HFFc6 (cell line): ENCODE results near the gene PTPRN2. TPM values are rescaled to one million over a fixed set of nuclear protein-coding genes. Genes with fewer than 3 reads are reported as not detected.
"Not testable (repeated sequence)": the region's sequence is repeated elsewhere in the genome, so short reads cannot be mapped to it uniquely, and the experiment has no call there.

ENCODE experiments used
- DNase-seq: peaks from one replicate; pipeline ENCODE4 v3.0.0-alpha.2; 2018
- H3K27ac Mint-ChIP-seq: 2 replicates; pipeline ENCODE4 v1.8.0; 2020; ENCODE audit warnings: mild to moderate bottlenecking, mixed read lengths
- H3K27me3 Mint-ChIP-seq: 2 replicates; pipeline ENCODE4 v1.8.0; 2021; ENCODE audit warnings: mild to moderate bottlenecking, moderate library complexity, mixed read lengths; ENCODE audit not compliant: insufficient read depth
- H3K36me3 Mint-ChIP-seq: 2 replicates; pipeline ENCODE4 v1.8.0; 2021; ENCODE audit warnings: low read depth, mixed read lengths
- H3K4me1 Mint-ChIP-seq: 2 replicates; pipeline ENCODE4 v1.8.0; 2020; ENCODE audit warnings: low read depth, mixed read lengths
- H3K4me3 Mint-ChIP-seq: 2 replicates; pipeline ENCODE4 v1.8.0; 2020; ENCODE audit warnings: mild to moderate bottlenecking, moderate library complexity, mixed read lengths
- H3K9me3 Mint-ChIP-seq: 2 replicates; pipeline ENCODE4 v1.8.0; 2020; ENCODE audit warnings: mild to moderate bottlenecking, mixed read lengths
- CTCF ChIP-seq: fragments of 200-600 bp; sonication (generic); IDR thresholded peaks from 2 replicates; pipeline ENCODE4 v1.5.0; 2021; ENCODE audit warnings: antibody characterized with exemption, mild to moderate bottlenecking
- total RNA-seq, 6 experiments: library from RNA; stranded (reverse); fragmentation: NEBNext Ultra II Directional; extraction: Animal tissue kit (Norgen Biotek cat#: 25700); gene quantifications; 2 replicates in 1 of 6; 3 replicates in 5 of 6; pipeline ENCODE4 v1.2.3, GENCODE V29; 2021

Gene PTPRN2
- total RNA-seq, 6 experiments from 2014 or later, result 0.05 to 0.27 (median 0.23) TPM

DNA sequence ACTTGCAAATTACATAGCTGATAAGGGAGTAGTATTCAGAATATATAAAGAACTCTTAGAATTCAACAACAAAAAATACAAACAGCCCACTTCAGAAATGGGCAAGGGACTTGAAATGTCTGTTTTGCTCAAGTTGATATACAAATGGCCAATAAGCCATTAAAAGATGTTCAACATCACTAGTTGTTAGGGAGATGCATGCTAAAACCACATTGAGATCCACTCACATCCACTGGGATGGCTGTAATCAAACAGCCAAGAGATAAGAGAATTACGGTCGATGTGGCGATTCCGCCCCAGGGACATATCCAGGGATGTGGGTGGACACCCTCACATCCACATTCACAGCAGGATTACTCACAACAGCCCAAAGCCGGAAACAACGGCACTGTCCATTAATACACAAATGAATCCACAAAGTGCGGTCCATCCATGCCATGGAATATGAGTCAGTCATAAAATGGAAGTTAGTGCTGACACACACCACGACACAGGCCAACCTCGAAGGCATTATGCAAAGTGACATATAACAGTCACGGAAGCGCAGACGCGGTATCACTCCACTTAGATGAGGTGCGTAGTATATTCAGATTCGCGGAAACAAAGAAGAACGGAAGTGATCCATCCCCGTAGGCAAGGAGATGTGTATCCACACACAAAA is 1023.0 kb downstream of the PTPRN2 start:
- Mint-ChIP-seq H3K4me1 (peaks cover 24% of the 10 kb centered on the region), H3K27me3 (peaks cover 13% of the 10 kb centered on the region), H3K9me3 (peaks cover 11% of the 10 kb centered on the region; the same call in 1 of the 2 replicates), H3K4me3 (no peak overlapping the region), H3K27ac (no peak overlapping the region), H3K36me3 (no peaks in the 10 kb centered on the region; the same call in 1 of the 2 replicates)
- no peak for TF ChIP-seq CTCF
- DNase-seq, result no peak

DNA sequence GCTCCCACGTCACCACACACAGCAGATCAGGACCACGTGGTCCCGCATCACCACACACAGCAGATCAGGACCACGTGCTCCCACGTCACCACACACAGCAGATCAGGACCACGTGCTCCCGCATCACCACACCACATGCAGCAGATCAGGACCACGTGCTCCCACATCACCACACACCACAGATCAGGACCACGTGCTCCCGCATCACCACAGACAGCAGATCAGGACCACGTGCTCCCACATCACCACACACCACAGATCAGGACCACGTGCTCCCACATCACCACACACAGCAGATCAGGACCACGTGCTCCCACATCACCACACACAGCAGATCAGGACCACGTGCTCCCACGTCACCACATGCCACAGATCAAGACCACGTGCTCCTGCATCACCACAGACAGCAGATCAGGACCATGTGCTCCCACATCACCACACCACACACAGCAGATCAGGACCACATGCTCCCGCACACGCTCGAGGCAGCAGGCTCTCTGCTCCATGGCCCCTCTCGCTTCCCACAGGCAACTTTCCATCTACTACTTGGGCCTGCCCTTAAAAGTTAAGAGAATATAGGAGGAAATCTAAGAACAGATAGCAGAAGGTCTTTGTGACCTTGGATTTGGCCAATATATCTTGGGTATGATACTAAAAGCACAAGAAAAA is 1024.0 kb downstream of the PTPRN2 start:
- H3K27ac Mint-ChIP-seq, H3K27me3 Mint-ChIP-seq, H3K4me3 Mint-ChIP-seq, DNase-seq, H3K36me3 Mint-ChIP-seq: not testable (repeated sequence)
- H3K4me1 Mint-ChIP-seq, result peaks cover 13% of the 10 kb centered on the region
- H3K9me3 Mint-ChIP-seq, result peaks cover 14% of the 10 kb centered on the region; the same call in 1 of the 2 replicates

GRCh38 chr7:157562522-157563398 is 1024.9 kb downstream of the PTPRN2 start:
- not testable (repeated sequence) for DNase-seq, H3K27me3 Mint-ChIP-seq, H3K4me1 Mint-ChIP-seq, H3K4me3 Mint-ChIP-seq, H3K27ac Mint-ChIP-seq, H3K36me3 Mint-ChIP-seq
- peaks cover 15% of the 10 kb centered on the region; the same call in 1 of the 2 replicates for H3K9me3 Mint-ChIP-seq

GRCh38 chr7:157561816-157562410 is 1025.7 kb downstream of the PTPRN2 start:
- peaks cover 3% of the 10 kb centered on the region; the same call in 1 of the 2 replicates for H3K27me3 Mint-ChIP-seq
- H3K36me3 Mint-ChIP-seq, result no peaks in the 10 kb centered on the region; the same call in 1 of the 2 replicates
- no peak overlapping the region for H3K27ac Mint-ChIP-seq
- DNase-seq, result no peak
- H3K9me3 Mint-ChIP-seq, result peaks cover 15% of the 10 kb centered on the region; the same call in 1 of the 2 replicates
- H3K4me1 Mint-ChIP-seq, result peaks cover 5% of the 10 kb centered on the region; the same call in 1 of the 2 replicates
- TF ChIP-seq CTCF, result no peak
- H3K4me3 Mint-ChIP-seq, result no peak overlapping the region

- H3K27ac Mint-ChIP-seq, result no peak overlapping the region
- TF ChIP-seq CTCF, result no peak
- no peaks in the 10 kb centered on the region; the same call in 1 of the 2 replicates for H3K36me3 Mint-ChIP-seq
- peaks cover 3% of the 10 kb centered on the region; the same call in 1 of the 2 replicates for H3K27me3 Mint-ChIP-seq
- H3K4me3 Mint-ChIP-seq, result no peak overlapping the region
- H3K4me1 Mint-ChIP-seq, result peaks cover 5% of the 10 kb centered on the region; the same call in 1 of the 2 replicates
- H3K9me3 Mint-ChIP-seq, result peaks cover 15% of the 10 kb centered on the region; the same call in 1 of the 2 replicates
- no peak for DNase-seq
Observed at GRCh38 chr7:157561523-157561785, 1026.2 kb downstream of the PTPRN2 start.
